Osteoblast (primary cell): ENCODE data around the gene GCGR. TPM values are rescaled to one million over a fixed set of nuclear protein-coding genes. Genes with fewer than 3 reads are reported as not detected.

Experiments used
- DNase-seq: peaks from one replicate; pipeline ENCODE4 v3.0.0; 2011; ENCODE audit warnings: low spot score, mixed read lengths; ENCODE audit not compliant: insufficient read length; ENCODE audit errors: missing footprints
- H2AFZ ChIP-seq: 2 replicates; pipeline ENCODE4 v1.6.0; 2011; ENCODE audit warnings: mild to moderate bottlenecking, low read length
- H3K27ac ChIP-seq: 2 replicates; pipeline ENCODE4 v1.5.1; 2011; ENCODE audit warnings: mild to moderate bottlenecking, low read depth, low read length, moderate library complexity
- H3K27me3 ChIP-seq: 2 replicates; pipeline ENCODE4 v1.6.0; 2012; ENCODE audit warnings: mild to moderate bottlenecking, control low read depth, inconsistent platforms, low read length, moderate library complexity; ENCODE audit not compliant: insufficient read depth
- H3K36me3 ChIP-seq: 2 replicates; pipeline ENCODE4 v1.5.1; 2011; ENCODE audit warnings: mild to moderate bottlenecking, low read length, control low read depth, moderate library complexity; ENCODE audit not compliant: insufficient read depth
- H3K4me1 ChIP-seq: 2 replicates; pipeline ENCODE4 v1.5.1; 2011; ENCODE audit warnings: mild to moderate bottlenecking, low read length, control low read depth, moderate library complexity; ENCODE audit not compliant: insufficient read depth
- H3K4me2 ChIP-seq: 2 replicates; pipeline ENCODE4 v1.6.0; 2011; ENCODE audit warnings: mild to moderate bottlenecking, low read length; ENCODE audit not compliant: insufficient read depth
- H3K4me3 ChIP-seq: fragments of 200-600 bp; sonication (generic); 3 replicates; pipeline ENCODE4 v1.5.1; 2012; ENCODE audit warnings: mild to moderate bottlenecking, low read length, inconsistent platforms; ENCODE audit not compliant: insufficient read depth
- H3K79me2 ChIP-seq: 2 replicates; pipeline ENCODE4 v1.6.0; 2012; ENCODE audit warnings: mild to moderate bottlenecking, low read length, control low read depth, inconsistent platforms; ENCODE audit not compliant: insufficient read depth
- H3K9me3 ChIP-seq: 2 replicates; pipeline ENCODE4 v1.5.1; 2011; ENCODE audit warnings: low read depth, low read length, control low read depth
- H4K20me1 ChIP-seq: 2 replicates; pipeline ENCODE4 v1.6.0; 2012; ENCODE audit warnings: mild to moderate bottlenecking, low read length, control low read depth; ENCODE audit not compliant: insufficient read depth
- total RNA-seq: library from RNA; depleted of rRNA; stranded (reverse); fragments of >200 nt; gene quantifications from 2 replicates; pipeline ENCODE4 v1.2.3, GENCODE V29; 2012
- TF ChIP-seq, protein P1 (sequence below): IDR thresholded peaks from 2 replicates; pipeline ENCODE4 v1.5.1; 2011; ENCODE audit warnings: mild to moderate bottlenecking, low read depth, low read length, moderate library complexity; ENCODE audit errors: extremely low read depth

The GCGR gene
- total RNA-seq, 1 donor, result under 0.01 TPM

DNA sequence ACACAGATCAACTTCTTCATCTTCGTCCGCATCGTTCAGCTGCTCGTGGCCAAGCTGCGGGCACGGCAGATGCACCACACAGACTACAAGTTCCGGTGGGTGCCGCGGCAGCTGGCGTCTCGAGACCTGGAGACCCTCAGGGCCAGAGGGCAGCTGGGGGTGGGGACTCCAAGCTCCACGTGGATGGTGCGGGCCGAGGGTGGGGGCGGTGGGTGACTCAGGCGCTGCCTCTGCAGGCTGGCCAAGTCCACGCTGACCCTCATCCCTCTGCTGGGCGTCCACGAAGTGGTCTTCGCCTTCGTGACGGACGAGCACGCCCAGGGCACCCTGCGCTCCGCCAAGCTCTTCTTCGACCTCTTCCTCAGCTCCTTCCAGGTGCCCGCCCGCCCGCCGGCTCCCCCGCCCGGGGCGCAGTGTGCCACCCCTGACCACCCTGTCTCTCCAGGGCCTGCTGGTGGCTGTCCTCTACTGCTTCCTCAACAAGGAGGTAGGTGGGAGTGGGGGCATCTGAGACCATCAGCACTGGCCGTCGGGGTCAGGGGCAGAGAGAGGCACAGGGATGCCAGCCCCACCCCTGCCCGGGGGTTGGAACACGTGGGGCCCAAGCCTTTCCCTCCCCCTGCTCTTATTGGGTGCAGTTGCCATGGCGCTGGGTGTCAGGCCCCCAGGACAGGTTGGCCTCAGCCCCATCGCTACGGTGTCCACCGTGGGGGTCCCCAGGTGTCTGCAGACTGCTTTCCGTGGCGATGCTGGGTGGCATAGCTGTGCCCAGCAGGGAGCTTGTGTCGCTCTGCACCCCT is 8.8 kb downstream of the GCGR start:
- no peak overlapping the region for H3K27ac ChIP-seq
- no peak overlapping the region for H2AFZ ChIP-seq
- peaks cover 12% of the 10 kb centered on the region for H3K27me3 ChIP-seq
- no peaks in the 10 kb centered on the region for H3K36me3 ChIP-seq
- H3K4me1 ChIP-seq, result no peaks in the 10 kb centered on the region
- TF ChIP-seq, protein P1, sequence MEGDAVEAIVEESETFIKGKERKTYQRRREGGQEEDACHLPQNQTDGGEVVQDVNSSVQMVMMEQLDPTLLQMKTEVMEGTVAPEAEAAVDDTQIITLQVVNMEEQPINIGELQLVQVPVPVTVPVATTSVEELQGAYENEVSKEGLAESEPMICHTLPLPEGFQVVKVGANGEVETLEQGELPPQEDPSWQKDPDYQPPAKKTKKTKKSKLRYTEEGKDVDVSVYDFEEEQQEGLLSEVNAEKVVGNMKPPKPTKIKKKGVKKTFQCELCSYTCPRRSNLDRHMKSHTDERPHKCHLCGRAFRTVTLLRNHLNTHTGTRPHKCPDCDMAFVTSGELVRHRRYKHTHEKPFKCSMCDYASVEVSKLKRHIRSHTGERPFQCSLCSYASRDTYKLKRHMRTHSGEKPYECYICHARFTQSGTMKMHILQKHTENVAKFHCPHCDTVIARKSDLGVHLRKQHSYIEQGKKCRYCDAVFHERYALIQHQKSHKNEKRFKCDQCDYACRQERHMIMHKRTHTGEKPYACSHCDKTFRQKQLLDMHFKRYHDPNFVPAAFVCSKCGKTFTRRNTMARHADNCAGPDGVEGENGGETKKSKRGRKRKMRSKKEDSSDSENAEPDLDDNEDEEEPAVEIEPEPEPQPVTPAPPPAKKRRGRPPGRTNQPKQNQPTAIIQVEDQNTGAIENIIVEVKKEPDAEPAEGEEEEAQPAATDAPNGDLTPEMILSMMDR, result no peak
- no peaks in the 10 kb centered on the region for H4K20me1 ChIP-seq
- no peak overlapping the region for H3K4me3 ChIP-seq
- no peaks in the 10 kb centered on the region for H3K9me3 ChIP-seq
- no peaks in the 10 kb centered on the region for H3K79me2 ChIP-seq
- no peak overlapping the region for H3K4me2 ChIP-seq
- DNase-seq, result no peak

DNA sequence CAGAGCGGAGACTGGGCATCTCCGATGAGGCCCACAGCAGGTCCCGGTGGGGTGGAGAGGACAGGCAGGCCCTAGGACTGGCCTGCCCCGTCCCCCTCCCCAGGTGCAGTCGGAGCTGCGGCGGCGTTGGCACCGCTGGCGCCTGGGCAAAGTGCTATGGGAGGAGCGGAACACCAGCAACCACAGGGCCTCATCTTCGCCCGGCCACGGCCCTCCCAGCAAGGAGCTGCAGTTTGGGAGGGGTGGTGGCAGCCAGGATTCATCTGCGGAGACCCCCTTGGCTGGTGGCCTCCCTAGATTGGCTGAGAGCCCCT is 9.4 kb downstream of the GCGR start:
- Histone ChIP-seq H4K20me1 (no peaks in the 10 kb centered on the region), H3K4me1 (no peaks in the 10 kb centered on the region), H3K9me3 (no peaks in the 10 kb centered on the region), H3K4me2 (no peak overlapping the region), H3K27ac (no peak overlapping the region), H3K27me3 (peaks cover 9% of the 10 kb centered on the region), H3K79me2 (no peaks in the 10 kb centered on the region), H2AFZ (no peak overlapping the region), H3K4me3 (no peak overlapping the region), H3K36me3 (no peaks in the 10 kb centered on the region)
- no peak for DNase-seq
- TF ChIP-seq, protein P1, result no peak

DNA sequence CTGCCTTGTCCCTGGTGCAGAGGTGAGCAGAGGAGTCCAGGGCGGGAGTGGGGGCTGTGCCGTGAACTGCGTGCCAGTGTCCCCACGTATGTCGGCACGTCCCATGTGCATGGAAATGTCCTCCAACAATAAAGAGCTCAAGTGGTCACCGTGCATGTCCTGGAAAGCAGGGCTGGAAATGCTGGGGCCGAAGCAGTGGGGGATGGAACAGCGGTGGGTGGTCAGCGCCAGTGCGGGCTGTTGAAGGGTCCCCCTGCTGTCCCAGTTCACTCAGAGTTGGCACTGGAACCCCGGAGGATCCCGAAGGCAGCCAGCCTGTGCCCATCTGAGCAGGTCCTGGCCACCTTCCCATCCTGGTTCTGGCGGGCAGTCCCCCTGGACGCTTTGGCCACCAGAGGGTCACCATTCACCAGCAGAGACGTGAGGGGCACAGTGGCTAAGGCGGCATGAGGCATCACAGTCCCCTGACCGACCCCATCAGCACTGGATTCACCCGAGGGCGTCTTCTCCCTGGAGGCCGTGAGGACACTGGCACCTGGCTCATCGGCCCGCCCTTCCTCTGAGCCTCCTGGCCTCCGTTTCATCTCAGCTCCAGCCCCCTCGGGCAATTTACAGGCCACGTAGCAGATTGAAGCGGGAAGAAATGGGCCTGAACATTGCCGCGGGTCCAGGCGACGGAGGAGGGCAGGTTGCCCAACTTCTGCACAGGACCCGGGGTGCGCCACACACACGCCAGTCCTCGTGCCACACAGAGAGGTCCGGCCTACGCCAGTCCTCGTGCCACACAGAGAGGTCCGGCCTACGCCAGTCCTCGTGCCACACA is 10.1 kb downstream of the GCGR start:
- TF ChIP-seq, protein P1, result no peak
- Histone ChIP-seq H3K9me3 (no peaks in the 10 kb centered on the region), H3K36me3 (no peaks in the 10 kb centered on the region), H3K79me2 (no peaks in the 10 kb centered on the region), H3K27ac (no peak overlapping the region), H2AFZ (no peak overlapping the region), H3K4me1 (no peaks in the 10 kb centered on the region), H3K27me3 (peaks cover 6% of the 10 kb centered on the region), H4K20me1 (no peaks in the 10 kb centered on the region), H3K4me3 (no peak overlapping the region), H3K4me2 (no peak overlapping the region)
- no peak for DNase-seq
